HUES6 (cell line): ENCODE data around the gene DIPK1C.

Experiments
- H3K27ac ChIP-seq: 2 replicates; pipeline ENCODE4 v1.7.0; 2013; ENCODE audit warnings: low read depth, mild to moderate bottlenecking, low read length, inconsistent platforms
- H3K27me3 ChIP-seq: 2 replicates; pipeline ENCODE4 v1.6.1; 2013; ENCODE audit warnings: low read length; ENCODE audit not compliant: control insufficient read depth, insufficient read depth
- H3K36me3 ChIP-seq: 2 replicates; pipeline ENCODE4 v1.6.1; 2013; ENCODE audit warnings: low read length; ENCODE audit not compliant: control insufficient read depth, insufficient read depth
- H3K4me1 ChIP-seq: 2 replicates; pipeline ENCODE4 v1.6.1; 2013; ENCODE audit warnings: low read length; ENCODE audit not compliant: control insufficient read depth, insufficient read depth
- H3K4me3 ChIP-seq: 2 replicates; pipeline ENCODE4 v1.5.1; 2013; ENCODE audit warnings: low read depth, low read length
- H3K9ac ChIP-seq: one replicate; pipeline ENCODE4 v1.6.1; 2013; ENCODE audit warnings: mild to moderate bottlenecking, low read length
- H3K9me3 ChIP-seq: 2 replicates; pipeline ENCODE4 v1.6.1; 2013; ENCODE audit warnings: low read depth, low read length; ENCODE audit not compliant: control insufficient read depth, insufficient read depth

DIPK1C gene

DNA sequence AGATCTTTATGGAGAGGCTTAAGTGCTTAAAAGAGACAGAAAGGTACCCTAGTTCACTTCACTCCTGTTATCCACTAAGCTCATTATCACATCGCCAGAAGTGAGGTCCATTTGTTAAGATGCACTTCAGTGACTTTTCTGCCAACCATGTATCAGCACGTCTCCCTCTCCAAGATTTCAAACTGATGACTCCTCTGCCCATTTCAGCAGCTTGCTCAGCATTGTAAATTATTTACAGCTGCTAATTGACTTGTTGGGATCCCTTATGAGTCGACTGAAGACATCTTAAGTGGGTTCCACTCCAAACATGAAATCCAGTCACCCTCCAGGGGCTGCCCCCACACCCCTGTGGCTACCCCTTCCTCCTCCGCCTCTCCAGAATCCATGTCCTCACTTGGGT, 37.3 kb downstream of the DIPK1C start:
- no peak overlapping the region for H3K4me3 ChIP-seq
- H3K9ac ChIP-seq = no peak overlapping the region
- H3K27ac ChIP-seq = no peak overlapping the region
- H3K4me1 ChIP-seq = no peaks in the 10 kb centered on the region
- no peaks in the 10 kb centered on the region for H3K27me3 ChIP-seq
- no peaks in the 10 kb centered on the region for H3K36me3 ChIP-seq
- H3K9me3 ChIP-seq = no peaks in the 10 kb centered on the region

DNA sequence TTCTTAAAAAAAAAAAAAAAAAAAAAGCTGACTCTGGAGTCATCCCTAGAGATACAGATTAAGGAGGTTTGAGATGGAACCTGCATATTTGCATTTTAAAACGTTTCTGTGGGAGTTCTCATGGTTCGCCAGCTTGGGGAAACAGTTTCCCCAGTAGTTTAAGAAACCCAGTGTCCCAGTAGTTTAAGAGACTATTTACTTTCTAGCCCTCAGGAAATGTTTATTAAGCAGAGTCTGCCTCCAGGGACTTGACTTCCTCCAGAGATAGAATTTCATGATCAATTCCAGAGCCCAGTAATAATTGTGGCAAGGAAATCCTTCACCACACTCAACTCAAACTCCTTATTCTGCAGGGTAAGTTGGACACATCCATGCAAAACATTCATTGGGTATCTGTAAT, 39.1 kb downstream of the DIPK1C start:
- Histone ChIP-seq H3K9ac (no peak overlapping the region), H3K9me3 (no peaks in the 10 kb centered on the region), H3K27me3 (no peaks in the 10 kb centered on the region), H3K36me3 (no peaks in the 10 kb centered on the region), H3K4me1 (no peaks in the 10 kb centered on the region), H3K27ac (no peak overlapping the region), H3K4me3 (no peak overlapping the region)

DNA sequence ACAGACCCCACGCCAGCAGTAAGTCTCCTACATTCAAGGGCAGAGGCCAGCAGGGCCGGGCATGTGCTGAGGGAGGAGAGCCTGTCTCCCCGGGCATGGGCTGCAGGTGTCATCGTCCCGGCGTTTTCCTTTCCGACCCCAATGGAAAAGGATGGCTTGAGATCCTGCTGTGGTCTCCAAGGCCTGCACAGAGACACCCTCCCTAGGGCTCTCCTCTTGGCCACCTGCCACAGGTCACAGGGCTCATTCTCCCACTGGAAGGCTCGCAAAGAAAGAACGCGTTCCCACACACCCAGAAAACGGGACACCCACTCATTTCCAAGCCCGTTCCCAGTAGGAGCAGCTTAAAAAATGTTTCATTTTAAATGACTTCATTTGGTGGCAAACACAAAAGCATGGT, 41.0 kb downstream of the DIPK1C start:
- Histone ChIP-seq H3K9ac (no peak overlapping the region), H3K36me3 (no peaks in the 10 kb centered on the region), H3K27ac (no peak overlapping the region), H3K4me3 (no peak overlapping the region), H3K9me3 (no peaks in the 10 kb centered on the region), H3K4me1 (peaks cover 12% of the 10 kb centered on the region), H3K27me3 (peaks cover 4% of the 10 kb centered on the region; the same call in 1 of the 2 replicates)

DNA sequence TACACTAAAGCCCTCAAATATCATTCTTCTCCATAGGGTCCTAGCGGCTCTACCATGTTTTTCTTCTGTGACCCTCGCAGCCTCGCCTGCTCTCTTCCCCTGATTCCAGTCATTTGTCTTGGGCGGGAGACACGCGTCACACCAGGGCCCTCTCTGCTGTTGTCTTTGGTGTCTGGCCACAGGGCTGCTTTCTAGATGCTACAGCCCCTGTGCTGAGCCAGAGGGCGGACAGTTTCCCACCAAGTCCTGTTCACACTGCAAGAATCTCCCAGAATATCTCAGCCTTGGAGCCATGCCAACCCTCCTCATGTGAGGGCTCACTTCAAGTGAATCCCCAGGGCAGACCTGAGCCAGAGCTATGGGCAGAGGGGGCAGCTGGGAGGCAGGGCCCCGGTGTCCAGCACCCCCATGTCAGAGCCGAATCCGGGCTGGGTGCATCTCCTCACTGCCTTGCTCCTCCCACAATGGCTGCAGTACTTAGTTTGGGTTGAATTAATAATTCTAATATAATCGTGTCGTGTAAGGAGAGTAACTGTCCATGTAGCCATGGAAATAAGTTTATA, 42.1 kb downstream of the DIPK1C start:
- no peak overlapping the region for H3K4me3 ChIP-seq
- H3K36me3 ChIP-seq = no peaks in the 10 kb centered on the region
- H3K9me3 ChIP-seq = no peaks in the 10 kb centered on the region
- peaks cover 4% of the 10 kb centered on the region for H3K27me3 ChIP-seq
- H3K9ac ChIP-seq = no peak overlapping the region
- no peak overlapping the region for H3K27ac ChIP-seq
- peaks cover 12% of the 10 kb centered on the region for H3K4me1 ChIP-seq

DNA sequence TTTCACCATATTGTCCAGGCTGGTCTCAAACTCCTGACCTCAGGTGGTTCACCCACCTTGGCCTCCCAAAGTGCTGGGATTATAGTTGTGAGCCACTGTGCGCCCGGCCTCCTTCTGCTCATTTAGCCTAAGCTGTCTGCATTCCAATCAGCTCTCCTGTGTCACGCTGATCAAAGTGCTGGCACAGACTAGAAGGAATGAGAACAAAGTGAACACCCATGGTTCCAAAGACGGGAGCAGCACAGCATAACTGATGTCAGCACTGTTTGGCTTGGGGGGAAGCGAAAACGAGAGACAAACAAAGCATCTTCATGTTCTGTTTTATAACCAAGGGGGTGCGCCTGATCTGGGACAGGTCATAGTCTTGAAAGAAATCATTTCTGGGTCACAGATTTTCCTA, 43.3 kb downstream of the DIPK1C start:
- H3K4me1 ChIP-seq = peaks cover 12% of the 10 kb centered on the region
- no peaks in the 10 kb centered on the region for H3K36me3 ChIP-seq
- peaks cover 4% of the 10 kb centered on the region for H3K27me3 ChIP-seq
- H3K9ac ChIP-seq = no peak overlapping the region
- no peaks in the 10 kb centered on the region for H3K9me3 ChIP-seq
- no peak overlapping the region for H3K27ac ChIP-seq
- no peak overlapping the region for H3K4me3 ChIP-seq

DNA sequence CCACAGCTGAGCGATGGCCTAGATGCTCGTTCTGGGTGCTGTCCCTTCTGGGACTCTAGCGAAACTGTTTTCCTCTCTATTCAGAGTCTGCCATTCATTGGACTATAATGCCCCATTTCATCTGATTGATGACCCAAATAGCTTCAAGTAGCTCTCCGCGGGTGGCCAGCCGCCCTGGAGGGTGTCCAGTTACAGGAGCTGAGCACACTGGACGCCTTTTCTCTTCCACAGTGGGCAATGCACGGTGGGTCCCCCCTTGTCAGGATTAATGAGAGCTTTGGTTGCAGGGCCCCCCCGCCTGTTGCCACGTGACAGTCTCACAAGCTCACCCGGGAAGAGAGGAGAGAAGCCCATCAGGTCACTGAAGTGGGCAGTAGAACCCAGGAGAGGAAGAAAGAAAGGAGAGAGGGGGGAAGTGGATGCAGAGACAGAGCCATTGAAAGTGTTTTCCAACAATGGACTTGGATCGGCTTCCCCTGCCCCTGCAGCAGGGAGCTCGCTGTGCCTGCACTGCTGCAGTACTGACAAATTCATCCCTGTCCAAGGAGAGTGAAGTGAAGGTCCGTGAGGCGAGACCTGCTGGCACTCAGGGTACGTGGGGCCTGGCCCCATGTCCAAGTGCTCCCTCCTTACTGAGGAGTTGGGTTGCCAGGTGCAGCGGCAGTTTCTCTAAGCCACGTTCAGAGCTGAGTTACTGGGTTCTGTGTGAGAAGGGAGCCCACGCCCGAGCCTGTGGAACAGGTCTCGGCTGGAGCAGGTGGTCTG, 44.8 kb downstream of the DIPK1C start:
- H3K9me3 ChIP-seq = no peaks in the 10 kb centered on the region
- no peak overlapping the region for H3K4me3 ChIP-seq
- peaks cover 4% of the 10 kb centered on the region for H3K27me3 ChIP-seq
- no peak overlapping the region for H3K9ac ChIP-seq
- H3K27ac ChIP-seq = no peak overlapping the region
- H3K36me3 ChIP-seq = no peaks in the 10 kb centered on the region
- peaks cover 12% of the 10 kb centered on the region for H3K4me1 ChIP-seq

DNA sequence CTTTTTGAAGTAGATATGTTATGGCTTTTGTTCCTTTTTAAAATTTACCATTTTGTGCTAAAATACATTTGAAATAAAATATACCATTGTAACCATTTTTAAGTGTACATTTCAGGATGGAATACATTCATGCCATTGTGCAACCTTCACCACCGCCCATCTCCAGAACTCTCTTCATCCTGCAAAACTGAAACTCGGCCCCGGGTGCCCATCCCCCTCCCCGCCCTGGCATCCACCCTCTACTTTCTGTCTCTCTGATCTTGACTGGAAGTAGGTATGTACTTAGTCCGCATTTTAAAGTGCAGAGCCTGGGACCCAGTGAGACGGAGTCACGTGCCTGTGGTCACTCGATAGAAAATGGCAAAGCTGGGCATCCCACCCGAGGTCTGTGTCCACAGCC, 45.6 kb downstream of the DIPK1C start:
- Histone ChIP-seq H3K4me1 (peaks cover 12% of the 10 kb centered on the region), H3K36me3 (no peaks in the 10 kb centered on the region), H3K9ac (no peak overlapping the region), H3K4me3 (no peak overlapping the region), H3K27me3 (peaks cover 4% of the 10 kb centered on the region), H3K9me3 (no peaks in the 10 kb centered on the region), H3K27ac (no peak overlapping the region)

DNA sequence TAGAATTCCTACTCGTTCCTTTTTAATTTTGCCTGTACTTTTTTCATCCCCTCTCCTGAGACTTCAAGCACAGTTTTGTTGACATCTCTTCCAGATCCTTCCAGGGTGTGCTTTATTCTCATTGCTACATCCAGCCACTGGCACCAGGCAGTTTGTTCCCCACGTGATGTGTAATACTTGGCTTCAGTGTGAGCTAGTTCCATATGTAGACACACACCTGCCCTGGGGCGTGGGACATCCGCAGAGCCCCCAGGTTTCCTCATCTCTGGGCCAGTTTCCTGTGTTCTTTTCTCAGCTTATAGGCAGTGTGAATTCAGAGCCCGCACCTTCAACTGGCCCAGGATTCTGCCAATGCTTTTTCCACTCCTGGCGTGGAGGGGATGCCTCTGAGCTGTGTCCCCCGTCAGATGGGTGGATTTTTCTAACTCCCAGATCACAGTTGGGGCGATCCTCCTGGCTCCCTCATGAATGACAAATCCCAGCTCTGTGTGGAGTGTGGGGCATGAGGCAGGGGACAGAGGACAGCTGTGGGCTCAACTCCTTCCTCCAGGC, 46.6 kb downstream of the DIPK1C start:
- Histone ChIP-seq H3K27me3 (peaks cover 4% of the 10 kb centered on the region), H3K4me1 (peaks cover 12% of the 10 kb centered on the region), H3K4me3 (no peak overlapping the region), H3K9me3 (no peaks in the 10 kb centered on the region), H3K9ac (no peak overlapping the region), H3K36me3 (no peaks in the 10 kb centered on the region), H3K27ac (no peak overlapping the region)

DNA sequence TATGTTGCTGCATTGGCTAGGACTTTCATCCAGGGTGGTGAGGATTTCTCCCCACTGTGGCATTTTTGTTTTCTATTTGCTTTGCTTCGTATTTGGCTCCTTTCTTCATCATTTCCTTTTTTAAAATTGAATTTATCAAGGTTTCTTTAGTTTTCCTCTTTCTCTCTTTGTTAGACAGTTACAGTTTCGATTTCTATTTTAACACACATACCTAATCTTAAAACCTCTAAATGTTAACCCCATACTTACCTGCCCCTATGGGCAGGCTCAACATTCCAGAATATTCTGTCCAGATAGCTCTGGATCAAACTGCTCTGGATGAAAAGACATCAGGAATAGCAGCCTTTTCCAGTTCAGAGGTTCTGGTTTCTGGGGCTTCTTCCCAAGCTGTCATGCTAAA, 49.2 kb downstream of the DIPK1C start:
- H3K36me3 ChIP-seq = no peaks in the 10 kb centered on the region
- H3K9me3 ChIP-seq = 0 out of 2 replicates have a peak, but pooled peaks cover 3% of the 10 kb centered on the region
- H3K4me3 ChIP-seq = no peak overlapping the region
- H3K27me3 ChIP-seq = peaks cover 4% of the 10 kb centered on the region
- no peak overlapping the region for H3K27ac ChIP-seq
- H3K4me1 ChIP-seq = peaks cover 12% of the 10 kb centered on the region
- H3K9ac ChIP-seq = no peak overlapping the region

DNA sequence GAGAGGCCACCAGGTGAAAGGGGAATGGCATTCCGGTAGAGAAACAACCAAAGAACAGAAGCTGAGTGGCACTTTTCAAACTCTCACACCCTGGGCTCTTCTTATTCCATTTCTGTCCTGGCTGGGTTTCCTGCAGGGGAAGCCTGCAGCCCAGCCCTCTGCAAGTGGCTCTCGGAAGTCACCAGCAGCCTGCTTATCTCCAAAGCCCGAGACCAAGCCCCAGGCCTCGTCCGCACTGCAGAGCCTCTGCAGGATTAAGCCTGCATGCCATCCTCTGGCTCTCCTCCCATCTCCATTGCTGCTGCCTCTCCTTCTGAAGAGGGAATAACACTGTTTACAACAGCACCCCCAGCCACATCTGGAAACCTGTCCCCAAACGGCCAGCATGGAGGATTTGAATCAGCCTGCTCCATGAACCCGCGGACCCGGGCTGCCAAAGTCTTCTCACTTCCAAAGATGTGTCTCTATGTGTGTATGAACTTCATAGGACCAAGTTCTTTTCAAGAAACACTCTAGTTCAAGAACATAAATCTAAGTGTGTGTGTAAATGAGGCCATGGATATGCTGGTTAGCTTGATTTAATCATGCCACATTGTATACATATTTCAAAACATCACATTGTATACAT, 54.2 kb downstream of the DIPK1C start:
- peaks cover 4% of the 10 kb centered on the region; the same call in 1 of the 2 replicates for H3K4me1 ChIP-seq
- H3K27ac ChIP-seq = no peak overlapping the region
- no peaks in the 10 kb centered on the region for H3K27me3 ChIP-seq
- H3K9me3 ChIP-seq = 0 out of 2 replicates have a peak, but pooled peaks cover 3% of the 10 kb centered on the region
- no peak overlapping the region for H3K4me3 ChIP-seq
- H3K36me3 ChIP-seq = no peaks in the 10 kb centered on the region
- H3K9ac ChIP-seq = no peak overlapping the region

DNA sequence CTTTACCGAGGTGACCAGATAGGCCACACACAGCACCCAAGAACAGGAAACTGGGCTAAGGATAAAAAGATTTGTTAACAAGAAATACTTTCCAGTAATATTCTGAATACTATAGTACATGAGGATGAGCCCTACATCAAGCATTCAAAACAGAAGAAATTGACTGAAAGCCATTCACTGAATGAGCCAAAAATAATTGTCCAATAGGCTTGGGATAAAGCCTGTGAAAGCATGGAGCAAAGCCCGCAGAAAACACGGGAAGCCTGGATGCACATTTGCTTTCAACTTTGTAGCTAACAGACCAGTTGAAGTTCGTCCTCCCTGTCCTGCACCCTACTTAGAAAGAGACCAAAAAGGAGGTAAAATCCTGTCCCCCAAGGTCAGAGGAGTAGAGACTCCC, 56.3 kb downstream of the DIPK1C start:
- Histone ChIP-seq H3K9me3 (0 out of 2 replicates have a peak, but pooled peaks cover 3% of the 10 kb centered on the region), H3K36me3 (no peaks in the 10 kb centered on the region), H3K27ac (no peak overlapping the region), H3K9ac (no peak overlapping the region), H3K4me1 (peaks cover 4% of the 10 kb centered on the region; the same call in 1 of the 2 replicates), H3K27me3 (no peaks in the 10 kb centered on the region), H3K4me3 (no peak overlapping the region)
